ENCODE results near the gene AHRR. TPM values are rescaled to one million over a fixed set of nuclear protein-coding genes. Genes with fewer than 3 reads are reported as not detected.

Gene AHRR
- total and polyA plus RNA-seq, 10 of the 15 experiments (the other 5 are each of a cell fraction or from before 2014, with no cell fraction given): 0.90 to 35.2 (median 19.2) TPM

GRCh38 chr5:479566-480319 lies 158.2 kb downstream of the AHRR start:
- in situ Hi-C loops (cut with MboI) (no loop called here), intact Hi-C loops (cut with micrococcal nuclease; ENCODE audit: unreplicated experiment) (loop anchor here (10.0 kb wide), 1 partner anchor 135 kb away; the partner anchor contains the start of gene CEP72)
- H3K4me1 ChIP-seq (ENCODE audit: control insufficient read depth, insufficient read depth, low read length): no peaks in the 10 kb centered on the region
- H3K27ac ChIP-seq (ENCODE audit: control insufficient read depth, insufficient read depth): no peak overlapping the region
- no TSS peak for BruUV-seq (replicated peaks)
- H3K9me3 ChIP-seq (replicated peaks; ENCODE audit: control insufficient read depth, insufficient read depth, low read length): no peaks in the 10 kb centered on the region
- no peaks in the 10 kb centered on the region for H3K36me3 ChIP-seq (ENCODE audit: control insufficient read depth in 2 of 2, insufficient read depth in 2 of 2, low read length in 1 of 2)
- H2AFZ ChIP-seq (ENCODE audit: control insufficient read depth, low read depth, low read length): no peak overlapping the region
- FAIRE-seq (no peak), DNase-seq (ENCODE audit: low read depth, low spot score) (no peak), ATAC-seq (no peak)
- no peak overlapping the region for H3K4me2 ChIP-seq (ENCODE audit: control insufficient read depth, insufficient read depth)
- RAD21 ChIA-PET (ENCODE audit: unreplicated experiment): no interaction called here
- SMC1A ChIA-PET (ENCODE audit: uncharacterized antibody, unreplicated experiment): no interaction called here
- no peak overlapping the region for H3K4me3 ChIP-seq
- no peaks in the 10 kb centered on the region for H3K79me2 ChIP-seq (ENCODE audit: control insufficient read depth, insufficient read depth, low read length)
- POLR2A ChIA-PET: no interaction called here
- H3K27me3 ChIP-seq (replicated peaks in 1 of 2; ENCODE audit: control insufficient read depth in 2 of 2, insufficient read depth in 2 of 2, low read length in 1 of 2): no peaks in the 10 kb centered on the region
- TF ChIP-seq PML (IDR thresholded peaks at IDR 0.05; ENCODE audit: low read length): no peak
- no peak for TF ChIP-seq PKNOX1 (IDR thresholded peaks at IDR 0.05)
- TF ChIP-seq ZZZ3 (IDR thresholded peaks at IDR 0.05; ENCODE audit: control insufficient read depth, insufficient read length, low read depth): no peak
- TF ChIP-seq TCF3 (IDR thresholded peaks at IDR 0.05; ENCODE audit: borderline replicate concordance, insufficient read depth, low read depth, low read length): no peak
- no peak for TF ChIP-seq ZNF687 (IDR thresholded peaks at IDR 0.05)
- no peak for TF ChIP-seq PAX8 (IDR thresholded peaks at IDR 0.05)
- no peak for TF ChIP-seq MXI1 (IDR thresholded peaks at IDR 0.05; ENCODE audit: low read depth, low read length)
- TF ChIP-seq ZNF217 (IDR thresholded peaks at IDR 0.05): no peak
- TF ChIP-seq SRF (IDR thresholded peaks at IDR 0.05; ENCODE audit: low read depth in 2 of 2, low read length in 2 of 2): no peak
- no peak for TF ChIP-seq WRNIP1 (IDR thresholded peaks at IDR 0.05; ENCODE audit: borderline replicate concordance, low read depth, low read length)
- TF ChIP-seq SKIL (IDR thresholded peaks at IDR 0.05; ENCODE audit: low read depth, poor library complexity, severe bottlenecking): no peak
- no peak for TF ChIP-seq E2F4 (IDR thresholded peaks at IDR 0.05; ENCODE audit: low read depth, low read length)
- TF ChIP-seq KAT2A (conservative IDR thresholded peaks at IDR 0.05; ENCODE audit: control insufficient read depth, low read depth, low read length): no peak
- 73% methylated on average over 33 of the region's 34 CpGs for WGBS (ENCODE audit: insufficient coverage, insufficient replicate concordance, low lambda C conversion rate, missing lambda C conversion rate)
- H3K9ac ChIP-seq (ENCODE audit: control insufficient read depth, insufficient read depth, low read length): no peak overlapping the region
- CTCF ChIA-PET: no interaction called here
- H4K20me1 ChIP-seq (ENCODE audit: control insufficient read depth, insufficient read depth): no peaks in the 10 kb centered on the region

All from GM12878 (cell line).